Psoas muscle (tissue), 8 donors: ENCODE measurements around the gene ABLIM1. TPM values are rescaled to one million over a fixed set of nuclear protein-coding genes. Genes with fewer than 3 reads are reported as not detected.

Source experiments
- ATAC-seq, 4 donors: fragments of 200-7000 bp; cut with Tn5 transposase; one replicate each; pipeline ENCODE4 v1.9.1; 2020; ENCODE audit warnings: moderate library complexity in 3 of 4, mild to moderate bottlenecking in 2 of 4
- DNase-seq, 2 donors: peaks; one replicate each; pipeline ENCODE4 v3.0.0-alpha.2; 2020
- H3K27ac ChIP-seq: fragments of 200-600 bp; one replicate; pipeline ENCODE4 v1.8.0; 2022
- H3K27me3 ChIP-seq, 3 donors: fragments of 200-600 bp in 1 of 3; one replicate each; pipeline versions ENCODE4 v1.6.1 to v1.8.0; 2013 to 2022; ENCODE audit warnings: low read length in 2 of 3, mild to moderate bottlenecking in 2 of 3, moderate library complexity in 1 of 3; ENCODE audit not compliant: insufficient read depth in 3 of 3
- H3K36me3 ChIP-seq, 2 donors: fragments of 200-600 bp in 1 of 2; one replicate each; pipeline versions ENCODE4 v1.6.1 to v1.8.0; 2013 to 2022; ENCODE audit warnings: low read depth in 1 of 2, mild to moderate bottlenecking in 1 of 2, moderate library complexity in 1 of 2; ENCODE audit not compliant: insufficient read depth in 1 of 2
- H3K4me1 ChIP-seq: fragments of 200-600 bp; one replicate; pipeline ENCODE4 v1.8.0; 2022
- H3K4me3 ChIP-seq: fragments of 200-600 bp; one replicate; pipeline ENCODE4 v1.8.0; 2022; ENCODE audit warnings: mild to moderate bottlenecking
- H3K9me3 ChIP-seq: fragments of 200-600 bp; one replicate; pipeline ENCODE4 v1.8.0; 2022
- WGBS, 3 donors: extraction: QIAGEN DNeasy Blood & Tissue Kit; methylation state at CpG; one replicate each; pipeline versions ENCODE4 v1.1.6 to v1.1.7; 2013; 5-methylcytosine and 5-hydroxymethylcytosine counted together
- intact Hi-C, 2 donors: fragments of 100-400 bp; cut with DNase I; formaldehyde crosslinking; loops; one replicate each; pipeline versions ENCODE4 v1.11.0 to v1.14.2; 2022
- polyA plus RNA-seq, 3 donors: library from polyadenylated mRNA; stranded (reverse); fragments of 200-250 nt; gene quantifications; one replicate each; pipeline ENCODE4 v1.2.3, GENCODE V29; 2013
- total RNA-seq, 4 donors: library from RNA; stranded (reverse); fragmentation: NEBNext Ultra II Directional in 2 of 4; extraction: Animal tissue kit (Norgen Biotek cat#: 25700) in 2 of 4; gene quantifications; one replicate each; pipeline versions ENCODE4 v1.2.1 to v1.2.4, GENCODE V29; 2021 to 2023
- TF ChIP-seq, protein P1 (sequence below): fragments of 200-600 bp; IDR thresholded peaks from one replicate; pipeline ENCODE4 v1.8.0; 2022; ENCODE audit warnings: antibody characterized with exemption
- donor health status: healthy with polysubstance abuse.
- donor health status: DM: no; HTN: no; CAD: no; lungs with moderate emphysema.
- donor health status: Bipolar disorder and iron deficiency.
- donor health status: healthy.
- donor health status: DM: yes; HTN: yes; CAD: no.
- donor health status: DM: no; HTN: no; CAD: no.
- donor health status: DM: no; HTN: no; CAD: no.
- donor health status: DM: yes; HTN: yes; CAD: no.

The ABLIM1 gene
- total and polyA plus RNA-seq, 7 donors: 15.4 to 183 (median 21.8) TPM

DNA sequence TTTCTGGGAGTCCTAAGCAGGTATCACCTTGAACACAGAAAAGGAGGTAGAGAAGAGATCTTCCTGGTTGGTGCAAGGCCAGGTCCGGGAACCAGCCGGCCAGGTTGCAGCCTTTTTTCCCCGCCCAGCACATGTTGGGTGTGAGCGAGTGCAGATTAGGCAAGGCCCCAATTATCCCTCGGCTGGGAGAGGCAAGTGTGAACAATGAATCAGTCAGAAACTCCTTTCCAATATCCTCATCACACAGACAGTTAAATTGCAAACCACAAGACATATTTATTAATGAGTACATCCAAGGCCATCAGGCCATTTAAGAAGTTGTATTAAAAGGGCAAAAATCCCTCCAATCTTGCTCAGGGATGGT lies 138.8 kb downstream of the ABLIM1 start:
- Histone ChIP-seq H3K4me3 (no peak overlapping the region), H3K9me3 (no peaks in the 10 kb centered on the region), H3K27ac (no peak overlapping the region), H3K4me1 (no peaks in the 10 kb centered on the region), H3K36me3 (no peaks in the 10 kb centered on the region), H3K27me3 (no peaks in the 10 kb centered on the region)
- WGBS, 3 donors: 40 to 60% (median 42%) methylated on average over 5 of the region's 5 CpGs
- intact Hi-C loops: no loop called here
- TF ChIP-seq, protein P1, sequence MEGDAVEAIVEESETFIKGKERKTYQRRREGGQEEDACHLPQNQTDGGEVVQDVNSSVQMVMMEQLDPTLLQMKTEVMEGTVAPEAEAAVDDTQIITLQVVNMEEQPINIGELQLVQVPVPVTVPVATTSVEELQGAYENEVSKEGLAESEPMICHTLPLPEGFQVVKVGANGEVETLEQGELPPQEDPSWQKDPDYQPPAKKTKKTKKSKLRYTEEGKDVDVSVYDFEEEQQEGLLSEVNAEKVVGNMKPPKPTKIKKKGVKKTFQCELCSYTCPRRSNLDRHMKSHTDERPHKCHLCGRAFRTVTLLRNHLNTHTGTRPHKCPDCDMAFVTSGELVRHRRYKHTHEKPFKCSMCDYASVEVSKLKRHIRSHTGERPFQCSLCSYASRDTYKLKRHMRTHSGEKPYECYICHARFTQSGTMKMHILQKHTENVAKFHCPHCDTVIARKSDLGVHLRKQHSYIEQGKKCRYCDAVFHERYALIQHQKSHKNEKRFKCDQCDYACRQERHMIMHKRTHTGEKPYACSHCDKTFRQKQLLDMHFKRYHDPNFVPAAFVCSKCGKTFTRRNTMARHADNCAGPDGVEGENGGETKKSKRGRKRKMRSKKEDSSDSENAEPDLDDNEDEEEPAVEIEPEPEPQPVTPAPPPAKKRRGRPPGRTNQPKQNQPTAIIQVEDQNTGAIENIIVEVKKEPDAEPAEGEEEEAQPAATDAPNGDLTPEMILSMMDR: no peak
- ATAC-seq: no peak
- peak in 1 of 2 donors; percentile 33 for DNase-seq

DNA sequence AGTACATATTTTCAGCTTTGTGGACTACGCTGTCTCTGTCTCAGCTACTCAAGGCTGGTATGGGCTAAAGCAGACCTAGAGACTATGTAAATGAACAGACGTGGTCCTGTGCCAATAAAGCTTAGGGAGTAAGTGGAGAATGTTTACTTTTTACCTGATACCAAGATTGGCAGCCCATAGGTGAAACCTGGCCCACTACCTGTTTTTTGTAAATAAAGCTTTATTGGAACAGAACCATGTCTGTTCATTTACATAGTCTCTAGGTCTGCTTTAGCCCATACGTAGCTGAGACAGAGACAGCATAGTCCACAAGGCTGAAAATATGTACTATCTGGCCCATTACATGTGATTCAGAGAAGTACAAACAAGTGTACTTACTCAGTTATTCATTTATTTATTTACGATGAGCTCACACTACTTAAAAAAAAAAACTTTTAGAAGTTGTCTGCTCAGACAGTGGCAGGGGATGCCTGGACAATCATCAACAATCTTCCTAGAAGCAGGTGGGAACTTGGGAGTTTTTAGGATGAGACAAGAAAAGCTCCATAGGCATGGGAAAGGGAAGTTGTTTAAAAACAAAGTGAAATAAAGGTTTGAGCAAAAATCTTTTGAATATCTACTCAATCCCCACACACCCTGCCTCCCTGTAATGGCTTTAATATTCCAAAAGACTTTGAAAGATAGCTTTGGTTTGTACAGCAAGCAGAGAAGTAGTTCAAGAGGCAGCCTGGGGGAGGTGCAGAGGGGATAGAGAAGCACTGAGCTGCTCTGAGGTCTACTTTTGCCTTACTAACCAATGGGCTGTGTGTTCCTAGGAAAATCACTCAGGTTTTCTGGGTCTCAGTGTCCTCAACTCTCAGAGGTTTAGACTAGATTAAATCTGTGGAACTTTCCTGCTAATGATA lies 139.4 kb downstream of the ABLIM1 start:
- no peaks in the 10 kb centered on the region for H3K4me1 ChIP-seq
- no peak overlapping the region for H3K27ac ChIP-seq
- intact Hi-C loops: no loop called here
- DNase-seq (no peak), ATAC-seq (no peak)
- no peaks in the 10 kb centered on the region for H3K9me3 ChIP-seq
- H3K27me3 ChIP-seq: no peaks in the 10 kb centered on the region
- no peak overlapping the region for H3K4me3 ChIP-seq
- WGBS, 3 donors: 81 to 88% (median 83%) methylated on average over 4 of the region's 4 CpGs
- H3K36me3 ChIP-seq: no peaks in the 10 kb centered on the region
- TF ChIP-seq, protein P1: no peak

DNA sequence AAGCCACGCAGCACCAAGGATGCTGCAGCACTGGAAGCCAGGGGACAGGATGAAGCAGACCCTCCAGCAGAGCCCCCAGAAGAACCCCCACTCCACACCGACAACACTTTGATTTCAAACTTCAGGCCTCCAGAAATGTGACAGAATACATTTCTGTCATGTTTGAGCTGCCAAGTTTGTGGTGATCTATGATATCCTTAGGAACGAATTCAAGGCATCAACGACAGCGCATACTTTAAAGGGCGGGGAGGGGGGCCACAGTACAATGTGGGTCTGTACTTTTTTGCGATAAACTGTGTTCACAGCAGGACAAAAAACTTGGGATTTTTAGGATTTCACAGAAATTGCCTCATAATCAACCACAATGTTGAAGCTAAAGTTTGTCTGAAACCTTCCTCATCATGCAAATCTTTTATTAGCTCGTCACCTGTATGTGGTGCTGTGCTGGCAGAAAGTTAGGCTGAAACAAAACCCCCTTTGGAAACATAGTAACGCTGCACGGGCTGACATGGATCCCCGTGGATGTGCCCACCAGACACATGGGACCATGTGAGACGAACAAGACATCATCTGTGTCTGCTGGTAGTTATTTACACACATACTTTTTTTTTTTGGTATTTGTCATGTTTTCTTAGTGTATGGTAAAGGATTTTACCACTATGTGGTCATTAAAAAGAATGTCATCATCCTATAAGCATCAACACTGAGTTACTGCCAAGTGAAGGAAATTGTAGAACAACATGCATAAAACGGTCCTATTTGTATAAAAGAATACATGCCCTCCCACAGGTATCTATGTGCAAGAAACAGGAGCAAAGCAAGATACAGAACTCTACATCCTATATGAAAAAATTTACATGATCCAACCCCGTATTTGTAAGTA lies 140.5 kb downstream of the ABLIM1 start:
- WGBS, 3 donors: 75 to 83% (median 78%) methylated on average over 14 of the region's 14 CpGs
- no peaks in the 10 kb centered on the region for H3K9me3 ChIP-seq
- no peaks in the 10 kb centered on the region for H3K4me1 ChIP-seq
- DNase-seq (no peak), ATAC-seq (no peak)
- intact Hi-C loops: no loop called here
- H3K4me3 ChIP-seq: no peak overlapping the region
- H3K27me3 ChIP-seq: no peaks in the 10 kb centered on the region
- H3K27ac ChIP-seq: no peak overlapping the region
- H3K36me3 ChIP-seq: no peaks in the 10 kb centered on the region
- TF ChIP-seq, protein P1: no peak

DNA sequence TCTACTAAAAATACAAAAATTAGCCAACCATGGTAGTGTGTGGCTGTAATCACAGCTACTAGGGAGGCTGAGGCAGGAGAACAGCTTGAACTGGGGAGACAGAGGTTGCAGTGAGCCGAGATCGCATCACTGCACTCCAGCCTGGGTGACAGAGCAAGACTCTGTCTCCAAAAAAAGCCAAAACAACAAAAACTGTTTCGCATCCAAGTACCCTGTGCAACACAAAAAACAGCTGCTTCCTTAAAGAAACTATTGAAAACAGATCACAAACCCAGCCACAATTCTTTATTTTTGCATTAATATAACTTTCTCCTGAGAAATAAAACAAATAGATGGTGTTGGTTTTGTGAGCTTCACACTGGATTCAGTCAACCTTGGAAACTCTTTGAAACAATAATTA lies 141.7 kb downstream of the ABLIM1 start:
- no peak for ATAC-seq
- TF ChIP-seq, protein P1: no peak
- no peak overlapping the region for H3K27ac ChIP-seq

More for the DNA sequence above, 141.7 kb downstream of the ABLIM1 start:
- Histone ChIP-seq H3K4me3 (no peak overlapping the region), H3K9me3 (no peaks in the 10 kb centered on the region), H3K36me3 (no peaks in the 10 kb centered on the region), H3K4me1 (no peaks in the 10 kb centered on the region), H3K27me3 (no peaks in the 10 kb centered on the region)
- intact Hi-C loops: no loop called here
- WGBS, 3 donors: 35 to 48% (median 45%) methylated on average over 3 of the region's 3 CpGs
- DNase-seq: no peak
